Stimulated activated CD8-positive, alpha-beta memory T cell treated with anti-CD3 and anti-CD28 coated beads, Interleukin-12 subunit alpha, Interleukin-12 subunit beta, amount 100 ng/mL, for 1 hour (primary cell): Measurements from ENCODE around the gene TMPRSS6.

ENCODE experiments used
- DNase-seq: peaks from one replicate; pipeline ENCODE4 v3.0.0-alpha.2; 2020; ENCODE audit warnings: low read depth

TMPRSS6 gene

GRCh38 chr22:37065961-37066360, 43.6 kb downstream of the TMPRSS6 start:
- DNase-seq: no peak

- DNase-seq: no peak
These were observed 44.3 kb downstream of the TMPRSS6 start for GRCh38 chr22:37065180-37065579.

- no peak for DNase-seq
These were observed 45.0 kb downstream of the TMPRSS6 start for GRCh38 chr22:37064553-37064952.

- no peak for DNase-seq
These were observed 45.8 kb downstream of the TMPRSS6 start for GRCh38 chr22:37063431-37064420.

GRCh38 chr22:37062702-37063381, 46.7 kb downstream of the TMPRSS6 start:
- no peak for DNase-seq

GRCh38 chr22:37062376-37062675, 47.2 kb downstream of the TMPRSS6 start:
- DNase-seq: no peak

GRCh38 chr22:37061611-37062375, 47.7 kb downstream of the TMPRSS6 start:
- no peak for DNase-seq

GRCh38 chr22:37060801-37061610, 48.5 kb downstream of the TMPRSS6 start:
- no peak for DNase-seq

- no peak for DNase-seq
These were observed 49.5 kb downstream of the TMPRSS6 start for GRCh38 chr22:37059876-37060449.

GRCh38 chr22:37058917-37059701, 50.4 kb downstream of the TMPRSS6 start:
- DNase-seq: no peak

GRCh38 chr22:37057796-37058510, 51.6 kb downstream of the TMPRSS6 start:
- no peak for DNase-seq

GRCh38 chr22:37057226-37057625, 52.3 kb downstream of the TMPRSS6 start:
- no peak for DNase-seq

GRCh38 chr22:37056246-37056645, 53.3 kb downstream of the TMPRSS6 start:
- no peak for DNase-seq

- DNase-seq: no peak
These were observed 54.7 kb downstream of the TMPRSS6 start for GRCh38 chr22:37054600-37055365.

- no peak for DNase-seq
These were observed 55.5 kb downstream of the TMPRSS6 start for GRCh38 chr22:37054056-37054395.

GRCh38 chr22:37053310-37054055, 56.0 kb downstream of the TMPRSS6 start:
- DNase-seq: no peak

- DNase-seq: no peak
These were observed 56.9 kb downstream of the TMPRSS6 start for GRCh38 chr22:37052386-37053309.
